Endodermal cell (in vitro differentiated cells): ENCODE results near the gene ANXA3. TPM values are rescaled to one million over a fixed set of nuclear protein-coding genes. Genes with fewer than 3 reads are reported as not detected.

ENCODE experiments used
- DNase-seq: peaks from one replicate; pipeline ENCODE4 v3.0.0-alpha.2; 2017
- H3K27ac ChIP-seq: 2 replicates; pipeline ENCODE4 v1.5.1; 2013; ENCODE audit warnings: mild to moderate bottlenecking, low read depth, low read length, moderate library complexity
- H3K27me3 ChIP-seq: 2 replicates; pipeline ENCODE4 v1.6.1; 2013; ENCODE audit warnings: mild to moderate bottlenecking, low read length, moderate library complexity; ENCODE audit not compliant: insufficient read depth, control insufficient read depth, poor library complexity, severe bottlenecking
- H3K36me3 ChIP-seq: 2 replicates; pipeline ENCODE4 v1.7.0; 2013; ENCODE audit warnings: mild to moderate bottlenecking, low read length, moderate library complexity; ENCODE audit not compliant: control insufficient read depth, insufficient read depth
- H3K4me1 ChIP-seq: one replicate; pipeline ENCODE4 v1.7.0; 2013; ENCODE audit warnings: low read length; ENCODE audit not compliant: control insufficient read depth, insufficient read depth
- H3K4me3 ChIP-seq: 2 replicates; pipeline ENCODE4 v1.5.1; 2013; ENCODE audit warnings: mild to moderate bottlenecking, low read length, moderate library complexity
- H3K9ac ChIP-seq: 2 replicates; pipeline ENCODE4 v1.6.1; 2013; ENCODE audit warnings: mild to moderate bottlenecking, low read length, moderate library complexity; ENCODE audit not compliant: poor library complexity, severe bottlenecking; ENCODE audit errors: extremely low read depth
- H3K9me3 ChIP-seq: 2 replicates; pipeline ENCODE4 v1.6.1; 2013; ENCODE audit warnings: mild to moderate bottlenecking, low read length, moderate library complexity; ENCODE audit not compliant: control insufficient read depth
- H3K27ac Mint-ChIP-seq: 2 replicates; pipeline ENCODE4 v1.8.0; 2020; ENCODE audit warnings: mixed read lengths
- H3K27me3 Mint-ChIP-seq: 2 replicates; pipeline ENCODE4 v1.8.0; 2021; ENCODE audit warnings: mild to moderate bottlenecking, mixed read lengths; ENCODE audit not compliant: insufficient read depth
- H3K36me3 Mint-ChIP-seq: 2 replicates; pipeline ENCODE4 v1.8.0; 2020; ENCODE audit warnings: low read depth, mixed read lengths
- H3K4me1 Mint-ChIP-seq: 2 replicates; pipeline ENCODE4 v1.8.0; 2020; ENCODE audit warnings: mixed read lengths
- H3K4me3 Mint-ChIP-seq: 2 replicates; pipeline ENCODE4 v1.8.0; 2020; ENCODE audit warnings: mild to moderate bottlenecking, moderate library complexity, mixed read lengths
- H3K9me3 Mint-ChIP-seq: 2 replicates; pipeline ENCODE4 v1.8.0; 2020; ENCODE audit warnings: mild to moderate bottlenecking, mixed read lengths
- CTCF ChIP-seq: fragments of 200-600 bp; sonication (generic); conservative IDR thresholded peaks from 2 replicates; pipeline ENCODE4 v1.5.0; 2021; ENCODE audit warnings: antibody characterized with exemption, mild to moderate bottlenecking
- WGBS, 2 experiments: methylation state at CpG; one replicate each; pipeline versions ENCODE4 v1.1.5 to v1.1.7; 2013; ENCODE audit warnings: missing lambda C conversion rate in 2 of 2, mixed read lengths in 1 of 2; ENCODE audit not compliant: insufficient coverage in 1 of 2, insufficient read length in 1 of 2; 5-methylcytosine and 5-hydroxymethylcytosine counted together
- total RNA-seq, 2 donors: library from RNA; stranded (reverse); fragmentation: NEBNext Ultra II Directional in 1 of 2; extraction: Animal tissue kit (Norgen Biotek cat#: 25700) in 1 of 2; gene quantifications; 2 replicates in 1 of 2; 3 replicates in 1 of 2; pipeline ENCODE4 v1.2.1, GENCODE V29; 2021

Gene ANXA3
- total RNA-seq, 2 donors from 2014 or later, result 25.5 to 43.9 TPM

GRCh38 chr4:78602334-78602733 lies 50.8 kb downstream of the ANXA3 start:
- Histone ChIP-seq H3K9me3 (no peaks in the 10 kb centered on the region), H3K9ac (no peak overlapping the region), H3K4me1 (no peaks in the 10 kb centered on the region), H3K4me3 (no peak overlapping the region), H3K36me3 (peaks cover 94% of the 10 kb centered on the region), H3K27ac (no peak overlapping the region), H3K27me3 (no peaks in the 10 kb centered on the region)
- no peak overlapping the region for H3K4me3 Mint-ChIP-seq
- H3K27ac Mint-ChIP-seq, result no peak overlapping the region
- H3K4me1 Mint-ChIP-seq, result peaks cover 2% of the 10 kb centered on the region
- no peak for TF ChIP-seq CTCF
- H3K27me3 Mint-ChIP-seq, result no peaks in the 10 kb centered on the region
- H3K36me3 Mint-ChIP-seq, result peaks cover 30% of the 10 kb centered on the region
- WGBS, 2 experiments, result 95% methylated on average over 2 to 3 of the region's 3 CpGs
- no peak for DNase-seq
- H3K9me3 Mint-ChIP-seq, result no peaks in the 10 kb centered on the region

GRCh38 chr4:78603384-78603783 lies 51.8 kb downstream of the ANXA3 start:
- Histone ChIP-seq H3K36me3 (peaks cover 95% of the 10 kb centered on the region), H3K4me3 (no peak overlapping the region), H3K27me3 (no peaks in the 10 kb centered on the region), H3K9me3 (no peaks in the 10 kb centered on the region), H3K9ac (no peak overlapping the region), H3K4me1 (no peaks in the 10 kb centered on the region), H3K27ac (no peak overlapping the region)
- Mint-ChIP-seq H3K4me3 (no peak overlapping the region), H3K36me3 (peaks cover 22% of the 10 kb centered on the region), H3K27me3 (no peaks in the 10 kb centered on the region), H3K27ac (no peak overlapping the region), H3K4me1 (peaks cover 2% of the 10 kb centered on the region), H3K9me3 (no peaks in the 10 kb centered on the region)
- no peak for TF ChIP-seq CTCF
- DNase-seq, result no peak
- WGBS, 2 experiments, result 93 to 96% methylated on average over 2 to 3 of the region's 3 CpGs

GRCh38 chr4:78604988-78605387 lies 53.4 kb downstream of the ANXA3 start:
- Histone ChIP-seq H3K9me3 (no peaks in the 10 kb centered on the region), H3K27me3 (no peaks in the 10 kb centered on the region), H3K27ac (no peak overlapping the region), H3K4me1 (no peaks in the 10 kb centered on the region), H3K36me3 (peaks cover 97% of the 10 kb centered on the region), H3K9ac (no peak overlapping the region), H3K4me3 (no peak overlapping the region)
- Mint-ChIP-seq H3K27me3 (no peaks in the 10 kb centered on the region), H3K36me3 (peaks cover 14% of the 10 kb centered on the region), H3K4me1 (peaks cover 2% of the 10 kb centered on the region), H3K9me3 (no peaks in the 10 kb centered on the region), H3K27ac (no peak overlapping the region), H3K4me3 (no peak overlapping the region)
- 67 to 94% methylated on average over 1 to 2 of the region's 2 CpGs for WGBS, 2 experiments
- no peak for DNase-seq
- no peak for TF ChIP-seq CTCF
